GM12875 (cell line): ENCODE data around the gene CLIP4.

Source experiments
- H3K4me3 ChIP-seq: one replicate; pipeline ENCODE4 v1.5.1; 2011; ENCODE audit warnings: low read depth, low read length, control low read depth
- CTCF ChIP-seq: IDR thresholded peaks from 2 replicates; pipeline ENCODE4 v1.5.1; 2011; ENCODE audit warnings: low read depth, mild to moderate bottlenecking, control low read depth, inconsistent platforms, low read length, moderate library complexity, borderline replicate concordance; ENCODE audit not compliant: insufficient read depth

Gene CLIP4

DNA sequence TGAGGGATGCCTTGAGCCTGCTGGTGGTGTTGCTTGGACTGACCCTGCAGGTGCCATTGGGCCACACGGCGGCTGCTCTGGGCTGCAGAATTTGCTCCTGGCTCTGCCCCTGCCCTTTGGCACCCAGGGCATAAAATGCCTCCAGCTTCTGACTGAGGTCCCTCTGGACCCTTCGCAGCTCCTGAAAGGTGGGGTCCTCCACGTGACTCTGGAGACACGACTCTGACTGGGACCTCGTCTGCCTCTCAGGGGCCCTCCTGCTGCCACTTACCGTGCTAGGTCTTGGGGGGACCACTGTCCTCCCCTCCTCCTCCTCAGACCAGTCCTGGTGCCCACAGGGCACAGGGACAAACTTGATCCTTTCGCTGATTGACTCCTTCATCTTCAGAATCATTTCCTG, 43.0 kb upstream of the CLIP4 start:
- TF ChIP-seq CTCF: no peak
- H3K4me3 ChIP-seq: no peak overlapping the region

DNA sequence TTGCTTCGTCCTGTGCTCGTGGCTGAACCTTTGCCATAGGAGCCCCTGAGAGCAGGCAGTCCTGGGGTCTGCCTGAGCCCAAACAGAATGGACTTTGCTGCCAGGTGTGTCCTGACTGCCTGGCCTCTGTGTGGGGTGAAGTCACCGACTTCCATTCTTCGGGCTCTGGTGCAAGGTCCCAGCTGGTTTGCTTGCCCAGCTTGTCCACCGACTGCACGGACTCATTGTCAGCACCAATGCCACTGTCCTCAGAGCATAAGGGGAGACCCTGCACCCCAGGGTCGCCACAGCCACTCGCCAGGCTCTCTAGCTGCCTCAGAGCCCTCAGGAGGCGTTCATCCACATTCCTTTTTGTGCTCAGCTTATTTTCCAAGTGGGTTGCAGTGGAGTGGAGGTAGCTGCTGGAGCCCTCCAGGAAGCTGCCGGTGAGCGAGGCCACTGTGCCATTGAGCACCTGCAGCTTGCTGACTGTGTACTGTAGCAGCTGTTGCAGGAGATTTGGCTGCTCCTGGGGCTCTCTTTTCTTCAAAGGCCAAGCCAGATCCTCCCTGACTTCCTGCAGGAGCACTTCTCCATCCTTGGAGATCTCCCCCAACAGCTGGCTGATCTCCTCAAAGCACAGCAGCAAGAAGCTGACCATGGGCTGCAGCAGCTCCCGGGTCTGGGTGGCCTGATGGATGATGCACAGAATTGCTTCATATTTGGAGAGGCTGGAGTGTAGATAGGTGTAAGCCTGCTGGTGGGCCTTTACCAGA, 42.1 kb upstream of the CLIP4 start:
- TF ChIP-seq CTCF: no peak
- H3K4me3 ChIP-seq: no peak overlapping the region

- no peak for TF ChIP-seq CTCF
- no peak overlapping the region for H3K4me3 ChIP-seq
These were observed 41.3 kb upstream of the CLIP4 start for GRCh38 chr2:29073933-29074332.

GRCh38 chr2:29074411-29074810, 40.8 kb upstream of the CLIP4 start, which contains the start of gene PCARE:
Gene PCARE (minus strand): TSS chr2:29074523. CDS start chr2:29074261, 262 bp downstream.
- no peak within 1 kb of the TSS for H3K4me3 ChIP-seq
- TF ChIP-seq CTCF: no peak

GRCh38 chr2:29075894-29076705, 39.1 kb upstream of the CLIP4 start:
- H3K4me3 ChIP-seq: no peak overlapping the region
- no peak for TF ChIP-seq CTCF

- TF ChIP-seq CTCF: no peak
- no peak overlapping the region for H3K4me3 ChIP-seq
These were observed 35.3 kb upstream of the CLIP4 start for GRCh38 chr2:29079887-29080286.
